Kidney (tissue), 14 donors: Measurements from ENCODE around the gene MPRIP. TPM values are rescaled to one million over a fixed set of nuclear protein-coding genes. Genes with fewer than 3 reads are reported as not detected.

Experiments
- DNase-seq, 5 donors: peaks; one replicate each; pipeline ENCODE4 v3.0.0-alpha.2; 2013 to 2020
- FAIRE-seq: peaks from 2 replicates; lab custom pipeline; 2012; peaks lifted over from hg19 to GRCh38; lab: Jason Lieb, UNC
- H3K27ac ChIP-seq, 2 donors: one replicate each; pipeline ENCODE4 v1.7.0; 2013; ENCODE audit warnings: low read depth in 2 of 2, low read length in 2 of 2, inconsistent platforms in 1 of 2
- H3K27me3 ChIP-seq: one replicate; pipeline ENCODE4 v1.7.1; 2013; ENCODE audit warnings: low read length, inconsistent platforms; ENCODE audit not compliant: control insufficient read depth, insufficient read depth
- H3K36me3 ChIP-seq, 3 donors: one replicate each; pipeline versions ENCODE4 v1.7.0 to v1.7.1; 2013; ENCODE audit warnings: low read length in 3 of 3, control low read depth in 1 of 3, inconsistent platforms in 1 of 3; ENCODE audit not compliant: insufficient read depth in 3 of 3, control insufficient read depth in 2 of 3
- H3K4me1 ChIP-seq, 3 donors: one replicate each; pipeline versions ENCODE4 v1.7.0 to v1.7.1; 2013; ENCODE audit warnings: low read length in 3 of 3, inconsistent platforms in 1 of 3, low read depth in 1 of 3; ENCODE audit not compliant: control insufficient read depth in 2 of 3, insufficient read depth in 2 of 3
- H3K4me3 ChIP-seq, 3 donors: one replicate each; pipeline versions ENCODE4 v1.7.0 to v1.8.1; 2013; ENCODE audit warnings: low read length in 3 of 3, control low read depth in 1 of 3, inconsistent platforms in 1 of 3
- H3K9ac ChIP-seq, 3 donors: one replicate each; pipeline versions ENCODE4 v1.7.0 to v1.7.1; 2013; ENCODE audit warnings: low read length in 3 of 3, control low read depth in 1 of 3, inconsistent platforms in 1 of 3
- H3K9me3 ChIP-seq, 3 donors: one replicate each; pipeline versions ENCODE4 v1.7.0 to v1.7.1; 2013; ENCODE audit warnings: low read length in 3 of 3, control low read depth in 1 of 3, inconsistent platforms in 1 of 3; ENCODE audit not compliant: control insufficient read depth in 2 of 3, insufficient read depth in 1 of 3
- CTCF ChIP-seq: IDR thresholded peaks from 3 replicates; pipeline ENCODE4 v1.5.1; 2012; ENCODE audit warnings: mild to moderate bottlenecking, moderate library complexity, borderline replicate concordance; ENCODE audit not compliant: insufficient read depth; ENCODE audit errors: extremely low read depth
- intact Hi-C: fragments of 100-400 bp; cut with DNase I; formaldehyde crosslinking; loops from one replicate; pipeline ENCODE4 v1.11.1; 2022
- polyA plus RNA-seq: library from polyadenylated mRNA; stranded (reverse); fragments of 350-450 nt; fragmentation: Illumina TruSeq; extraction: RNeasy Lipid Tissue Mini Kit (QIAGEN cat#74804); gene quantifications from one replicate; pipeline ENCODE4 v1.2.3, GENCODE V29; 2014; ENCODE audit warnings: low read depth, low replicate concordance; ENCODE audit not compliant: insufficient read depth
- total RNA-seq: library from RNA; stranded (reverse); fragmentation: NEBNext Ultra II Directional; extraction: Animal tissue kit (Norgen Biotek cat#: 25700); gene quantifications from one replicate; pipeline ENCODE4 v1.2.1, GENCODE V29; 2021
- donor health status: control.
- donor health status: control.
- donor health status: control.
- donor health status: control.
- donor health status: control.
- donor health status: DM: yes; HTN: yes; CAD: no.
- donor health status: Normal renal cell carcinoma (clear cell type).

The MPRIP gene
- total and polyA plus RNA-seq, 2 donors from 2014 or later, result 120 to 250 TPM

- Histone ChIP-seq H3K27ac (no peak overlapping the region), H3K27me3 (no peaks in the 10 kb centered on the region), H3K36me3 (peaks cover 2 to 73% (median 56%) of the 10 kb centered on the region in 3 donors), H3K4me3 (no peak overlapping the region), H3K9me3 (no peaks in the 10 kb centered on the region), H3K9ac (no peak overlapping the region), H3K4me1 (no peaks in the 10 kb centered on the region)
- peak in 1 of 5 donors; percentile 49 for DNase-seq
- TF ChIP-seq CTCF, result no peak
- intact Hi-C loops, result no loop called here
- no peak for FAIRE-seq
These were observed 184.4 kb downstream of the MPRIP start for GRCh38 chr17:17226451-17227265.

GRCh38 chr17:17227608-17228520 is 185.6 kb downstream of the MPRIP start:
- TF ChIP-seq CTCF, result no peak
- DNase-seq, result peak in 1 of 5 donors; percentile 45
- Histone ChIP-seq H3K9me3 (no peaks in the 10 kb centered on the region), H3K4me1 (no peaks in the 10 kb centered on the region), H3K27ac (no peak overlapping the region), H3K36me3 (peaks cover 2 to 68% (median 52%) of the 10 kb centered on the region in 3 donors), H3K9ac (no peak overlapping the region), H3K4me3 (no peak overlapping the region), H3K27me3 (no peaks in the 10 kb centered on the region)
- intact Hi-C loops, result no loop called here
- no peak for FAIRE-seq

- DNase-seq (peak in 1 of 5 donors; percentile 58), FAIRE-seq (no peak)
- Histone ChIP-seq H3K4me1 (no peaks in the 10 kb centered on the region), H3K4me3 (no peak overlapping the region), H3K9me3 (no peaks in the 10 kb centered on the region), H3K36me3 (peaks cover 2 to 63% (median 46%) of the 10 kb centered on the region in 3 donors), H3K9ac (no peak overlapping the region), H3K27me3 (no peaks in the 10 kb centered on the region), H3K27ac (no peak overlapping the region)
- TF ChIP-seq CTCF, result no peak
- intact Hi-C loops, result no loop called here
These were observed 186.4 kb downstream of the MPRIP start for GRCh38 chr17:17228521-17229279.
